Brain pericyte (primary cell): ENCODE results near the gene ALLC.
"Not testable (repeated sequence)": the region's sequence is repeated elsewhere in the genome, so short reads cannot be mapped to it uniquely, and the experiment has no call there.

Experiments
- DNase-seq: peaks from one replicate; pipeline ENCODE4 v3.0.0-alpha.2; 2012; ENCODE audit warnings: low read depth, low spot score

ALLC gene

DNA sequence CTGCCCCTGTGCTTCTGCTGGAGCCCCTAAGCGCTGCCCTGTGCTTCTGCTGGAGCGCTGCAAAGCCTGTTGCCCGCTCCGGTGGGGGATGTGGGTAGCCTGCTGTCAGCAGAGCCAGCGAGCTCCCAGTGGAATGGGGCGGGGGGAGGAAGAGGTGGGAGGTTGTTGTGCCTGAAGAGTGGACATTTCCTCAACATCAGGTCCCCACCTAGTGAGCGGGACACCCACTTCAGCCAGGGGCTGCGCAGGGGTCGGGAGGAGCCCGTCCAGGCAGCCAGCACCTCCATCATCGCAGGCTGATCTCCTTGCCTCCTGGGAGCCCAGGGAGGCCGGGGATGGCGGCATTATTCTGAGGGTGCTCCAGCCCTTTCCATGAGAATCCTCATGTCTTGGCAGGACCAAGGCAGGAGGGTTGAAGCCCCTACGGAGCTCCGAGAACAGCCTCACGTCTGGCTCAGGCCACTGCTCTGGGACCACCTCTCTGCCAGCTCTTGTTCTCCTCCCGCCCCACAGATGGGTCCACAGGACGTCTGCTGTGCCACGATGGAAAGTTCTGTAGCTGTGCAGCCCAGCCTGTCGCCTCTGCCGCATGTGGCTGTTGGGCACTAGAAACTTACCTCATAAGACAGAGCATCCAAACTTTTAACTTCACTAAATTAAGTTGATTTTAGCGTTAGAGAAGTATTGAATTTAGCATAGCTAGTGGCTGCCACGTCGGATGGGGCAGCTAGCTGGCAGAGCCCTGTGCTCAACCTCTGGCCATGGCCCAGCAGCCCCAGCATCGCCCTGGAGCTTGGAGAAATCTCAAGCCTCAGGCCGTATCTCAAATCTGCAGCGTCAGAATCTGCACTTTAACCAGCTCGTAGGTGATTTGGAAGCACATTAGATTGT, 1.9 kb upstream of the ALLC start:
- DNase-seq = no peak

DNA sequence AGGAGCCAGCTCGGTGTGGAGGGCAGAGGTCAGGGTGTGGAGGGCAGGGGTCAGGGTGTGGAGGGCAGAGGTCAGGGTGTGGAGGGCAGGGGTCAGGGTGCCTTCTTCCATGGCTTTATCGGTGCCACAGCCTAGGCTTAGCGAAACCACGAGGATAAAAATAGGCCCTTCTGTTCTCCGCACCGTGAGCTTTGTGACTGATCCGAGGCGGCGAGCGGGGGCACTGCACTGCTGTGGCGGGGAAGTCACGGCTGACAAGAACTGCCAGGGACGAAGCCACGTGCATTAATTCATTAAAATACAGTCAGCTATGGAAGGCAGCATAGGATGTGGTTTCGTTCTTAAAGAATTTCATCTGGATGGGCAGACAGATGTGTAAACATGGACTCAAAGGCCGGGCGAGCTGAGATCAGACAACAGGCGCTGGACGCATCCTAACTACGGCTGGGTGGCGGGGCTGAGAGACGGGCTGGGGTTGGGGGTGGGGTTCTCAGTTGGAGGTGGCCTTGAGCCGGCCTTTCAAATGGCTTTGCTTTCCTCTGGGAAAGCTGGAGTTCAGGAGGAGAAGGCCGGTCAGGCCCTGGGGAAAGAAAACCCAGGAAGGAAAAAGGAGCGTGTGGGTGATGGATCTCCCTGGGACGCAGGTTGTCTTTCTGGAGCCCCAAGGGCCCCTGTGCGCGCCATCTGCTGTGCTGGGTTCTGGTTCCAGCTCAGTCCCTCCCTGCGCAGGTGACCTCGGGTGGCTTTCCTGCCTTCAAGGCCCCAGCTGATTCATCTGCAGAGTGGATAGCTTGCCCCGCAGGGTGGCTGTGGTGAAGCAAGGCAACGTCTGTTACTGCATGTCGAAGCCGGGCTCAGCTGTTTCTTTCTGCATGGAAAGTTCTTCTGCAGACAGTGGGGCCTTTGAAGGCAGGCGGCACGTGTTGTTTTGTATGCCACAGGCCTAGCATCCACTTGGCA, 958 bp upstream of the ALLC start:
- DNase-seq = peak; percentile 41

DNA sequence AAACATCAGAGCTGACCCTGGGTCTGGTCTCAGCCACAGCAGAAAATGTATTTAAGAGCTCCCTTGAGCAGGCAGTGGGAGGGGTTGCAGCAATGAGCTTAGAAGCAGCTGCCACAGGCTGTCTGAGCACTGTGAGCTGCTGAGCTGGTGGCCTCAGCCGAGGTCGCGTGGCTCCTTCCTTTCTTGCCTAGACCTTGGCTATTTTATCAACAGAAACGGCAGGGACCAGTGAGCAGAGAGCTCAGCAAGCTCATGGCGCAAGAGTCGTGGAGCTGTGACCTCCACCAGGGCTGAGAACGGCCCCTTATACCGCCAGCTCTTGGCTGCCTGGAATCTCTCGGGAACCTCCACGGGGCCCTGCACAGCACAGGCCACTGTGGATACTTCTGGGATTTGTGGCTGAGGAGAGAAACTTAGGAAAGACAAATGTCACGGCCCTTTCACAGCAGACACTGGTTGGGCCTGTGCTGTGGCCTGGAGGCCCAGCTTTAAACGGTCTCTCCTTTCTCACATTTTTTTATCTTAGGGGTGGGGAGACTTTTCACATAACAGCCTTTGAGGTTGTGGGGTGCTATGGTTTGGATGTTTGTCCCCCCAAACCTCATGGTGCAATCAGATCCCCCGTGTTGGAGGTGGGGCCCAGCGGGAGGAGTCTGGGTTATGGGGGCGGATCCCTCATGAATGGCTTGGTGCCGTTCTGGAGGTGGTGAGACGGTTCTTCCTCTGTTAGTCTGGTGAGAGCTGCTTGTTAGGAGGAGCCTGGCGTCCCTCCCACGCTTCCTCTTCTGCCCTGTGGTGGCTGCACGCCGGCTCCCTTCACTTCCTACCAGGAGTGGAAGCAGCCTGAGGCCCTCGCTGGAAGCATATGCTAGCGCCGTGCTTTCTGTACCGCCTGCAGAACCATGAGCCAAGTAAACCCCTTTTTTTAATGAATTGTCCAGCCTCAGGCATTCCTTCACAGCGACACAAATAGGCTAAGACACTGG, 1.7 kb downstream of the ALLC start:
- DNase-seq = no peak

DNA sequence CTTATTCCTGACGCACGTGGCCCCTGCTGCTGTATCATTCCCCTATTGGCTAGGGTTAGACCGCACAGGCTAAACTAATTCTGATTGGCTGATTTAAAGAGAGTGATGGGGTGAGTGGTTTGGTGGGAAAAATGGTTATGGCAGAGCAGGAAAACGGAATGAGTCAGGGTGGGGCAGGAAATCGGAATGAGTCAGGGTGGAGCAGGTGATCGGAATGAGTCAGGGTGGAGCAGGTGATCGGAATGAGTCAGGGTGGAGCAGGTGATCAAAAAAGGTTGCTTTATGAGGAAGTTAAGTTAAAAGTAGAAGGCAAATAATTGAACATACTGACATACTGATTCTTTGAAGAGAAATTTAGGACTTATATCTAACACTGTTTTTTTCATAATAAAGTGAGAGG, 2.6 kb downstream of the ALLC start:
- DNase-seq = not testable (repeated sequence)

DNA sequence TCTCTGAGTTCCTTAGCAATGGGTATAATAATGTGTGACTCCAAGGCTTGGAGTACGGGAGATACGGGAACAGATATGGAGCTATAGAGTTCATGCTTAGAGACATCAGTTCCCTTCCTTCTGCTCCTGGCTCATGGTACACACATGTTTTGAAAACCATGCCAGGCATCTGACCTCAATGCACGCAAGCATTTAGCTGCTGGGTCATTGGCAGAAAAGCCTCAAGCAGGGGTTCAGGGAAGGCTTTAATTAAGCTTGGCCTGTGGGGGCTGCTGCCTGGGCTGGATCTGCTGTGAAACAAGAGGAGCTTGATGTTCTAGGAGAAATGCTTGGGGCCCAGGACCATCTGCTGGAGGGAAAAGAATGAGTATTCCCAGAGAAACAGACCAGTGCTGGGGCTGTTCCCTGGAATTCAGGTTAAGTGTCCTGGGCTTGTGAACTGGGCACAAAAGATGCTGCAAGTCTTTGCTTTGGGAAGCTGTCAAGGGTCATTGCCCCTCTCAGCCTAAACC, 3.2 kb downstream of the ALLC start:
- no peak for DNase-seq

DNA sequence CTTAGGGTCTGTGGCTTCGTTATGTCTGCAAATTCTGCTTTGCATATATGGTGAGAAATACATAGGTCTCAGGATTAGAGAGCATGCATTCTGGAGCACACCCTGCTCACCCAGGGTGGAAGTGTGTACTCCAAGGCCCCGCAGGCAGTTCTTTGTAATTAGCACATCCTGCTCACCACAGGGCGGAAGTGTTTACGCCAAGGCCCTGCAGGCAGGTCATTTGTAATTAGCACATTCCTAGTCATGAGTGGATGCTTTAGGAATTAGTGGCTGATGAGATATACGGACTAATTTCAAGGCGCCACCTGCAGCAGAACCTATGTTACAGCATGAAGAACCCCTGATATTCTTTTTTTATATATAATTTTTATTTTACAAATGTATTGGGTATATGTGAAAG, 4.2 kb downstream of the ALLC start:
- no peak for DNase-seq

DNA sequence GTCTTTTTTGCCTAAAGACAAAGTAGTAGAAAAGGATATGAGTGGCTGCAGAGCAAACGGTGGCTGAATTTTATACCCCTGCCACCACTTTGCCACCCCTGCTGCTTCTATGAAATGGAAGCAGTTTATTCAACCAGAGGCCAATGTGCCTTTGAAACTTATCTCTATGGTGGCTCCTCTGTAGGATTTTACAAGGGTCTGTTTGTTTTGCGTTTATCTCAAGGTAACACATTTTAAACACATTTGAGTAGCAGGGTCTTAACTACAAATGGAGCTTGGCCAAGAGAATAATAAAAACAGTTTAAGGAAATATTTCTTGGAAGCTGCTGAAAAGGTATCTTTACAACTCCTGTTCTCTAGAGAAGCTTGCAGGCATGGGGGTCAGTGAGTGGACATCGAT, 6.1 kb downstream of the ALLC start:
- DNase-seq = no peak

DNA sequence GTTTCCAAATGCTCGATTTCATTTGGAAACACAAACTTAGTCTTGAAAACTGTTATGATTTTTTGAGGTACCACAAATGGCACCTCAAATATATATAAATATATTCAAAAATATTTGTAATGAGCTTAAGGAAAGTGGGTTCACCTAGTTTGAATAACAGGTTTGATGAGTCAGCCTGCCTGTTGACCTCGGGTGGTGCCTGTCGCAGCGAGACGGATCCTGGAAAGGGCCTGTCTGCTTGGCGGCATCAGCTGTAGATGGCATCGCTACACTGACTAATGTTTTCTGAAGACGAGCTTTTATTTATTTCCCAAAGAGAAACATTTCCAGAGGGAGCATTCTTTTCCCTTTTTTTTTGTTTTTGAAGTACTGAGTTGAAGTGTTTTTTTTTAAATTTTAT, 6.9 kb downstream of the ALLC start:
- DNase-seq = no peak

DNA sequence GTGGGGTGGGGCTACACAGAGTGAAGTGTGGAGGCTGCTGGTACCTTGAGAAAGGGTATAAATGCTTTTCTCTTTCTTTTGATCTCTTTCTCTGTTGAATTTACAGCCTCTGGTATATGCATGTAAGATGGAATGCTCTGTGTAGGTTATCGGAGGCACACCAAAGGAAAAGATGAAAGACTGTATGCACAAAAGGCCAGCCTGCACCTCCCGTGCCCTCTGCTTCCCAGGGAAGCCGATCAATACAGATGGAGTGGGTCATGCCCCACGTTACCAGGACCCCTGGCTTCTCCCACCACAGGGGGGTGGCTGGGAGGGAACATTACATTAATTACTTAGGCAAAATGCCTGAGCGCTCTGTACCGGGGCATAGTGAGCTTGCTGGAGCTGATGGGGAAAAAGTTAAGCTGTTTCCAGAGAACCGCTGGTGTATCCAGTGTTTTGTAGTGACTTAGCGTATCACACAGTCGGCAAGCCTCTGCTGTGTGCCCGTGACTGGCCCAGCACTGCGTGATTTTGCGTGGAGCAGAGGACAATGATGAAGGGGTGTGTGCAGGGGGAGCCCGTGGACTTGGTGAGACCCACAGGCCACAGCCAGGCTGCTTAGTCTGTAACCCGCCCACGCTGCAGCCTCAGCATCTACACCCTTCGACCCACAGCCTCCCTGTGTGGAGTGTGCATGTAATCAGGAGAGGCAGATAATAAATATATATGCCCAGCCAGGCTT, 8.0 kb downstream of the ALLC start:
- DNase-seq = no peak

DNA sequence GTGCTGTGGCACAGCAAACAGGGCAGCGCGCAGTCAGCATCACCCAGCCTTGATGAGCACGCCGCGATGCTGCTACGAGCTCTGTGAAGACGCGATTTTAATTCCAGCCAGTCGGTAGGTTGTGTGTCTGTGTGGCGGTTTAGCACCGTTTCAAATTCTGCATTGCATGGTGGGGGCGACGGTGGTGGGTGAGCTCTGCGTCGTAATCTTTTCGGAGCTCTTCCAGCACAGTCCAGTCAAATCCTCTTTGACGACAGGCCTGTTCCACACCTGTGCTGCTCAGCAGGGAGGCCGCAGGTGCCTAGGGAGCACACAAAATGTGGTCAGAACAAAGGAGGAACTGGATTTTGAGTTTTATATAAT, 8.6 kb downstream of the ALLC start:
- no peak for DNase-seq

DNA sequence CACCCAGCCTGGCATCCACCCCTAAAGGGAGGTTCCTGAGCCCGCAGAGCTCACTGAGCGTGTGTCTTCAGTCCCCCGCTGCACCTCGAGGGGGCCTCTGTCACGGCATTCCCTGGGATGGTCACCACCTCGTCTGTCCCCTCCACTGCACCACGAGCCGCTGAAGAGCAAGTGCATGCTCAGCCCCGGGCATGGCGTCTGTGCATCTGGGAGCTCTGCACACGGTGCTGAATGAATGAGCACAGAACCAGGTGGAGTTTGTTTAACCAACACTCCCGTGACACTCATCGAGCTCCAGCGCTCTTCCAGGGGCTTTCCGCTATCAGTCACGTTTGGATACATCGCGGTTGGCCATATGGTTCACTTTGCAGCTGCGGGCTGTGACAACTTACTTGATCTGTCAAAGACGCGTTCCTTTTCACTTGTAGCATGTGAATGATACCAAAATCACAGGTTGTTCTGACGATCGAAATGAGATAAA, 9.2 kb downstream of the ALLC start:
- DNase-seq = no peak

DNA sequence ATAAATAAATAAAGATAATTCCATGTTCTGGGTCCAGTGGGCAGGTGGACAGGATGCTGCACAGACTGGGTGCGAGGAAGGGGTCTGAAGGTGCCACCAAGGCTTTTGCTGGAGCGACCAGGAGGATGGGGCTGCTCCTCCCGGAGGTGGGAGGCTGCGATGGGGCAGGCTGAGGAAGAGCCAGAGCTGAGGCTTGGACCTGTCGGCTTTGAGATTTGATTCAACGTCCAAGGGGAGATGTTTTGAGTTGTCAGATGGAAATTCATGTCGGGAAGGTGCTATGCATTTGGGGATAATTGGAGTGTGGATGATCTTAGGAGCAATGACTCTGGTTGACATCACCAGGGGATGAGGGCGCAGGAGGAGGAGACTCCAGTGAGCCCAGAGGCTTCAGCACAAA, 11.7 kb downstream of the ALLC start:
- DNase-seq = no peak

DNA sequence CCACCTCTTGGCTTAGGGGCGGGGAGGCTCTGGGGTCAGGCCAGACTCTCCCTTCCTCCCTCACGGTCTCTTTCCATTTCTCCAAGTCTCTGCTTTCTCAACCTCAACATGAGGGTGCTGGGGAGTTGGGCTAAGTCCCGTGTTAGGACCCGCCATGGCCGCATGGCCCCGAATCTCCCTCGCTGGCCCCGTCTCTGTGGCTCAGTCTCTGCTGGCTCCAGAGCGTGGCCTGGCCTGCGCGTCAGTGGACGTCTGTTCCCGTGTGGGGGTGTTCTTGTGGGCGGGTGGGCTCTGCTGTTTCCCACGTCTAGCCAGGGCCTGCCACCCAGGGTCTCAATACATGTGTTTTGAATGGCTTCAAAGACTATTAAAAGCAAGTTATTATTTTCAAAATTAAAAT, 12.4 kb downstream of the ALLC start:
- no peak for DNase-seq

DNA sequence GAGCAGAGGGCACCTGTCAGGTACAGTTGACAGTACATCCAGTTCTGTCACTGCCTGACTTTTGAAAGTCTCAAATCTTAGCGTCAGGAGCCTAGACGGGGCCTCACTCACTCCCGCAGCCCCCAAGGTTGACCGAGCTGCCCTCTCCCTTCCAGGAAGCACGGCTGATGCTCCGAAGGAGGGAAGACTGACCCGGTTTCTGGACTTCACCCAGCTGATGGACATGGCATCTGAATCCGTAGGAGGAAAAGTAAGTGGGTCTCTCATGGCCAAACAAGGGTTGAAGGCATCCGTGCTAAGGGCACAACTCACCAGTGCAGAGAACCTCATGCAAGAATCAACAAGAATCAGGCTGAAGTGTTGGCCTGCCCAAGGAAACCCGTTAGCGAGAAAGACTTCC, 12.9 kb downstream of the ALLC start:
- no peak for DNase-seq

DNA sequence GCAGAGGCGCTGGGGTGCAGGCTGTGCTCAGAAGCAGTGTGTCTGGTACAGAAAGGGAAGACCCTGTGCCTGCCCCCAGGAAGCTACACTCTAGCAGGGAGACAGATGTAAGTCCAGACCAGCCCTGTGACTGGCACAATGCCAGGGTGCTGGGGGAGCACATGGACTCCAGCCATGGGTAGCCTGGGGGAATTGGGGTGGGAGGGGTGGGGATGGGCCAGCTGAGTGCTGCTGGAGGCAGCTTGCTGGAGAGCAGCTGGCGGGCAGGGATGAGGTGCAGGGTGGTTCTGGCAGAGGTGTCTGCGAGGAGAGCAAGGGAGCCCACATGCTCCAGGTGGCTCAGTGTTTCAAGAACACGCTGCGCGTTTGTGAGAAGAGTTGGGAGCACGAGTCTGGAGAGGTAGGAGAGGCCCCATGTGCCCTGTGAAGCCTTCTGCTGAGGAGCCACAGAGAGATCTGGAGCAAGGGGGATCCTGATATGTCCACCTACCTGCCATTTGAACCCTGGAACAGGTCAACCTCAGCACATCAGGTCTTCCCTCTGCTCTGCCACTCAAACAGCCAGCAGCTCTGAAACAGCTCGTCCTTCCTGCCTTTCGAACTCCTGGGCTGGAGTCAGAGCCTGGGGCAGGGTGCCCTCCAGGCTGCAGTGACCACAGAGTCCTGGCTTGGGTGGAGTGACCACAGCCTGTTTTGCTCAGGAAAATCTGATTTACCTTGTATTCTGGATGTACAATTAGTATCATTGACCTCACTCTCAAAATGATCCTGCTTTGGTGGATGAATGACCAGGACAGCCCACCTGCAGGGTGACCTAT, 15.1 kb downstream of the ALLC start:
- DNase-seq = no peak

DNA sequence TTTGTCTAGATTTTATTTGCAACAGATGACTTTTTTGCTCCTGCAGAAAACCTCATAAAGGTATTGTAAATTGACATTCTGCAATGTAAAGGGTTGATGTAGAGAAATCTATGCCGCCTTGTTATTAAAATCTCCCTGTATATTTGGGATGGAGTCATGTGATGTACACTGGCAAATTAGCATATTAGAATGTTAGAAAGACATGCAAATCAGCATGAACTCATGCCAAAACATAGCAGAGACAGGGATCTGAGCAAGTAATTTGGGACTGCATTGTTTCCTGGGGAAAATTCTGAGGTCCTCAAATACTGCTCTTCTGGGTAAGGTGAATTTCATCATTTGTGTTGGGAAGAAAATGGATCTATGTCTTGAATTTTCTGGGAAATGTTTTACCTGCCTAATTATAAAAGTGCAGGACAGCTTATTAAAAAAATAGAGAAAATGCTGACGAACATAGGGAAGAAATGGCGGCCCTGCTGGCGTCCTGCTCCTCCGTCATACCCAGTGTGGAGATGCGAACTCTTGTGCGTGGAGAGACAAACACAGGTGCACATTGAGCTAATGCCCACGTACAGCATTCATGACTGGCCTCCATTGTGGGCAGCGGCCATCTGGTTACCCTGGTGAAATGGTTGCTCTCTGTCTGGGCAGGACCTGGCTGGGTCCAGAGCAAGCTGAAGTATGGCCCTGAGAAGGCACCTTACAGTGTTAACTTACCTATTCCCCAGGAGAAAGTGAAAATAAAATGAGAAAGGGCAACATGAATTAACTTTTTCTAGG, 16.3 kb downstream of the ALLC start:
- DNase-seq = no peak

DNA sequence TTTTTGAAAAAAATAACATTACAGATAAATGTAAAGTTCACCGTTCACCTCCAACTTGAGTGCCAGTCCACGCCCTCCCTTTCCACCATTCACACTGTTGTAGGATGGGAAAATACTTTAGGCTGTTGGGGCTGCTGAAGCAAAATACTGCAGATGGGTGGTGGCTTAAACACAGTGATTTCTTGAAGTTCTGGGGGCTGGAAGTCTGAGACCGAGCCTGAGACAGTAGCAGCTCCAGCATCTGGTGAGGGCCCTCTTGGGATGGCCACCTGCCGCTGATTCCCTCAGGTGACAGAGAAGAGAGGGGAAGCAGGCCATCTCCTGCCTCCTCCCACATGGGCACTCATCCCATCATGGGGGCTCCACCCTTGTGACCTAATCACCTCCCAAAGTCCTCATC, 17.7 kb downstream of the ALLC start:
- DNase-seq = no peak

DNA sequence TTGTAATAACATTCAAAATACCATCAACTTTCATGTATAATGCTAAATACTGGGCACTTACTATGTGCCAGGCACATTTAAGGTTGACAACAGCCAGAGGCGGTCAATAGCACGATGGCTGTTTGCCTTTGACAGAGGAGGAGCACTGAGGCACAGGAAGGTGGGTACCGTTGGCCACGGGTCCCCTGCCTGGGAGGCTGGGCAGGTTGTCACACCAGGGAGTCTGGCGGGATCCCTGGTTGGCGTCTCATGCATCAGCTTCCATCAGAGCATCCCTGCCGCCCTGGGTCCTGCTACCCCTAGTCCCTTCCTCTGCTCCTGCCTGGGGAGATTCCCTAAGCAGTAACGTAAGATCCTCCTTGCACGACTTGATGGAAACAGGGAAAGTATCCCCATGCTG, 19.4 kb downstream of the ALLC start:
- DNase-seq = no peak

DNA sequence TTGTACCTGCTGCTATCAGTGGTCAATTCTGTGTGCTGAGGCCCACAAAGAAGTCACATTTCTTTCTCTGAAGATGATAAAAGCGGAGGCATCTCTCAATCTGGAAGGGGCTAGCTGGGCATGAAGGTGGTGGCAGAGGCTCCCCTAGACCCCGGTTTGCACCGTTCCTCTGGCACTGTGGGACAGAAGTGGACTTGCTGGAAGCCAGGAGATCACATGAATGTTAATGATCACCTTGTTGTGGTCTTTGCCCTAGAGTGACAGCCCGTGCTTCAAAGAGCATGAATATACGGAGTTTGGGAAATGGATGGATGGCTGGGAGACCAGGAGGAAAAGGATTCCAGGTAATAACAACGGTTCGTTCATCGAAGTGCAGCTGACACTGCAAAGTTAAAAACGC, 20.2 kb downstream of the ALLC start:
- DNase-seq = no peak
